Fibroblast of lung (primary cell): ENCODE results near the gene ISY1. TPM values are rescaled to one million over a fixed set of nuclear protein-coding genes. Genes with fewer than 3 reads are reported as not detected.

Experiments
- DNase-seq, 2 donors: peaks; one replicate each; pipeline versions ENCODE4 v3.0.0 to v3.0.0-alpha.2; 2010; ENCODE audit warnings: low read depth in 2 of 2
- H2AFZ ChIP-seq: 2 replicates; pipeline ENCODE4 v1.5.1; 2012; ENCODE audit warnings: low read length, control low read depth, inconsistent platforms
- H3K27ac ChIP-seq: 2 replicates; pipeline ENCODE4 v1.5.1; 2011; ENCODE audit warnings: low read length, control low read depth; ENCODE audit not compliant: insufficient read depth
- H3K27me3 ChIP-seq: 2 replicates; pipeline ENCODE4 v1.5.1; 2011; ENCODE audit warnings: mild to moderate bottlenecking, low read length; ENCODE audit not compliant: control insufficient read depth, insufficient read depth
- H3K36me3 ChIP-seq: 2 replicates; pipeline ENCODE4 v1.5.1; 2011; ENCODE audit warnings: low read length; ENCODE audit not compliant: control insufficient read depth, insufficient read depth
- H3K4me1 ChIP-seq: 2 replicates; pipeline ENCODE4 v1.5.1; 2011; ENCODE audit warnings: low read length; ENCODE audit not compliant: control insufficient read depth, insufficient read depth; ENCODE audit errors: extremely low read depth
- H3K4me2 ChIP-seq: 2 replicates; pipeline ENCODE4 v1.5.1; 2011; ENCODE audit warnings: low read length, control low read depth; ENCODE audit not compliant: insufficient read depth; ENCODE audit errors: extremely low read depth
- H3K4me3 ChIP-seq, 4 experiments: fragments of 200-600 bp in 1 of 4; sonication (generic) in 1 of 4; replicated peaks in 1 of 4; 2 replicates each; pipeline ENCODE4 v1.5.1; 2011 to 2016; ENCODE audit warnings: low read length in 4 of 4, low read depth in 3 of 4, mild to moderate bottlenecking in 3 of 4, control low read depth in 2 of 4, inconsistent platforms in 1 of 4, mixed read lengths in 1 of 4; ENCODE audit not compliant: insufficient read depth in 1 of 4; ENCODE audit errors: control extremely low read depth in 1 of 4
- H3K79me2 ChIP-seq: 2 replicates; pipeline ENCODE4 v1.5.1; 2012; ENCODE audit warnings: mild to moderate bottlenecking, low read length, inconsistent platforms; ENCODE audit not compliant: control insufficient read depth, insufficient read depth
- H3K9ac ChIP-seq: 2 replicates; pipeline ENCODE4 v1.5.1; 2011; ENCODE audit warnings: mild to moderate bottlenecking, low read length, control low read depth; ENCODE audit not compliant: insufficient read depth
- H3K9me3 ChIP-seq: 2 replicates; pipeline ENCODE4 v1.5.1; 2012; ENCODE audit warnings: low read depth, low read length; ENCODE audit not compliant: control insufficient read depth, insufficient read depth
- H4K20me1 ChIP-seq: 2 replicates; pipeline ENCODE4 v1.5.1; 2011; ENCODE audit warnings: low read length; ENCODE audit not compliant: control insufficient read depth, insufficient read depth; ENCODE audit errors: extremely low read depth
- EZH2 ChIP-seq: IDR thresholded peaks from 2 replicates; pipeline ENCODE4 v1.5.1; 2012; ENCODE audit warnings: low read length, control low read depth, mild to moderate bottlenecking; ENCODE audit errors: missing control alignments
- polyA plus RNA-seq, 2 donors: library from polyadenylated mRNA; depleted of rRNA in 1 of 2; stranded (reverse) in 1 of 2; unstranded in 1 of 2; fragments of >200 nt; gene quantifications; 2 replicates each; pipeline ENCODE4 v1.2.1, GENCODE V29; 2011 to 2012; ENCODE audit warnings: missing spikeins in 1 of 2
- total RNA-seq: library from RNA; depleted of rRNA; stranded (reverse); fragments of >200 nt; gene quantifications from 2 replicates; pipeline ENCODE4 v1.2.1, GENCODE V29; 2014
- TF ChIP-seq, protein P1 (sequence below), 2 donors: IDR thresholded peaks in 1 of 2; conservative IDR thresholded peaks in 1 of 2; 1 replicate in 1 of 2; 2 replicates in 1 of 2; pipeline ENCODE4 v1.5.1; 2011 to 2012; ENCODE audit warnings: low read length in 2 of 2, control low read depth in 1 of 2, inconsistent platforms in 1 of 2, low read depth in 1 of 2, mild to moderate bottlenecking in 1 of 2

Gene ISY1
- total and polyA plus RNA-seq, 2 donors (not counting 1 experiment from before 2014, with no cell fraction given) = 34.8 to 39.6 TPM

DNA sequence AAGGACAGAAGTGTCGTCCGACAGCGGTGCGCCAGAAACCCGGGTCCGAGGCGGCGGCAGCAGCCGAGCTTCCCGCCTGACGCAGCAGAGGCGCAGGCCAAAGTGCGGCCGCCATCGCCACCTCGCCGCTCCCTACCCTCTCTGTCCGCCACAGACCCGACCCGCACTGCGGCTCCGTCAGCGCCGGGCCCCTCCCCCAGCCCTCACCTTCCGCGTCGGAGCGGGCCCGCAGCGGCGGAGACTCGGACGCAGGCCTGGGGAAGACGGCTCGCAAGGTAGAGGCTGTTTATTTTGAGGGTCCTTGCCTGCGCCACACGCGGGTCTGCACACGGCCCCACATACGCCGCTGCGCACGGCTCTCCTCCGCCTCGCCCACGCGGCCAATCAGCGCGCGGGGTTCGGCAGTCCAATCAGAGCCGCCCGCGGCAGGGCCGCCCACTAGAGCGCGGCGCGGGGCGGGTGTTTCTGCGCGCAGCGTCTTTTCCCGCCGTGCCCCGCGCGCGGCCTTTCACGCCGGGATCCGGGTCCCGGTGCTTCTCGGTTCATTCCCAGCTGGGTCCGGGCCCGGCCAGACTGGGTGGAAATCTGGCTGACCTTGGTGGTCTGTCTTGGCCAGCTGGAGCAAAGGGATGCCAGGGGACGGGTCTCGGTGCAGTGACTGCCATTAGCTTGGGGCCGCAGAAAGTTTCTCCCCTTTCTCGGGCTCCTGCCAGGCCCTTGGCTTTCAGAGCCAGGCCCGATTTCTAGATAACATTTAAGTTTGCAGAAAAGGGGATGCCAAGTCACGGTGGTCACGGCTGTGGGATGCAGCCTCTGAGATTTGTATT, 22.9 kb upstream of the ISY1 start, which contains the start of gene CNBP:
Gene CNBP, minus strand, starts transcription at position 328 of the 827 bp plus-strand sequence. CDS start 12,139 bp downstream, outside the sequence.
- Histone ChIP-seq H3K36me3 (peaks cover 2% of the 10 kb centered on the region), H3K4me3 (peak within 1 kb of the TSS; percentile 96 to 98 (median 96)), H4K20me1 (no peaks in the 10 kb centered on the region), H3K9ac (peak within 1 kb of the TSS; percentile 99), H3K79me2 (peaks cover 59% of the 10 kb centered on the region), H3K27ac (peak within 1 kb of the TSS; percentile 98), H3K4me1 (peaks cover 10% of the 10 kb centered on the region), H3K4me2 (peak within 1 kb of the TSS; percentile 97), H2AFZ (peak within 1 kb of the TSS; percentile 61), H3K9me3 (no peaks in the 10 kb centered on the region), H3K27me3 (no peaks in the 10 kb centered on the region)
- peak; percentile 93 to 95 for DNase-seq
- no peak for TF ChIP-seq EZH2
- TF ChIP-seq, protein P1, sequence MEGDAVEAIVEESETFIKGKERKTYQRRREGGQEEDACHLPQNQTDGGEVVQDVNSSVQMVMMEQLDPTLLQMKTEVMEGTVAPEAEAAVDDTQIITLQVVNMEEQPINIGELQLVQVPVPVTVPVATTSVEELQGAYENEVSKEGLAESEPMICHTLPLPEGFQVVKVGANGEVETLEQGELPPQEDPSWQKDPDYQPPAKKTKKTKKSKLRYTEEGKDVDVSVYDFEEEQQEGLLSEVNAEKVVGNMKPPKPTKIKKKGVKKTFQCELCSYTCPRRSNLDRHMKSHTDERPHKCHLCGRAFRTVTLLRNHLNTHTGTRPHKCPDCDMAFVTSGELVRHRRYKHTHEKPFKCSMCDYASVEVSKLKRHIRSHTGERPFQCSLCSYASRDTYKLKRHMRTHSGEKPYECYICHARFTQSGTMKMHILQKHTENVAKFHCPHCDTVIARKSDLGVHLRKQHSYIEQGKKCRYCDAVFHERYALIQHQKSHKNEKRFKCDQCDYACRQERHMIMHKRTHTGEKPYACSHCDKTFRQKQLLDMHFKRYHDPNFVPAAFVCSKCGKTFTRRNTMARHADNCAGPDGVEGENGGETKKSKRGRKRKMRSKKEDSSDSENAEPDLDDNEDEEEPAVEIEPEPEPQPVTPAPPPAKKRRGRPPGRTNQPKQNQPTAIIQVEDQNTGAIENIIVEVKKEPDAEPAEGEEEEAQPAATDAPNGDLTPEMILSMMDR (conservative IDR thresholded peaks at IDR 0.05 in 1 of 2, IDR thresholded peaks at IDR 0.05 in 1 of 2; ENCODE audit: low read depth in 1 of 2, low read length in 2 of 2) = no peak

DNA sequence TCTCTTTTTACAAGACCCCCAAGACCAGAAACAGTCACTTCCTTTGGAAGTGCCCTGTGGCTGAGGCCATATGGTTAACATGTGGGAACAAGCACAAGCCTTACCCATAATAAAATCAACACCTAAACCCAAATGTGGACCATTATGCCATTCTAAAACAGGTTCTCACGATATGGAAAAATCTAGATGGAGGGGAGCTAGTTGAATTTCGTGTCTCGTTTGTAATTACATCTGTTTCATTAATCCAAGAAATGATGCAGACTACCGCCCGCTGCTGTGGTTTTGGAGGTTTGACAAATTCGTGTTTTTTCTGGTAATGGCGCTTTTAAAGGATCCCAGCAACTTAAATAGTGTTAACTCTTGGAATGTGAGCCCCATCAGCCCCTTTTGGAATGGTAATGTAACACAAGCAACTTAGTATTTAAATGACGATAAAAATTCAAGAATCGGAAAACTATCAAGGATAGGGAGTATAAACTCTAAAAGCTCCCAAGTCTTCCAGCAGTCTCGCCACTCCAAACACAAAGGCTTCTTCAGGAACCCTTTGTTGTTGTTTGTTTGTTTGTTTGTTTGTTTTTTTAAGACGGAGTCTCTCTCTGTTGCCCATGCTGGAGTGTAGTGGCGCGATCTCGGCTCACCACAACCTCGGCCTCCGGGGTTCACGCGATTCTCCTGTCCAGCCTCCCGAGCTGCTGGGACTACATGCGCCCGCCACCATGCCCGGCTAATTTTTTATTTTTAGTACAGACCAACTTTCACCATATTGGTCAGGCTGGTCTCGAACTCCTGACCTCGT, 21.7 kb upstream of the ISY1 start:
- peak overlapping the region; percentile 98 for H3K27ac ChIP-seq
- peak overlapping the region; percentile 49 to 98 (median 96) for H3K4me3 ChIP-seq
- TF ChIP-seq EZH2 = no peak
- TF ChIP-seq, protein P1 (conservative IDR thresholded peaks at IDR 0.05 in 1 of 2, IDR thresholded peaks at IDR 0.05 in 1 of 2; ENCODE audit: low read depth in 1 of 2, low read length in 2 of 2) = no peak
- H3K4me1 ChIP-seq = peaks cover 12% of the 10 kb centered on the region
- no peak overlapping the region for H2AFZ ChIP-seq
- peaks cover 70% of the 10 kb centered on the region for H3K79me2 ChIP-seq
- H3K36me3 ChIP-seq = peaks cover 3% of the 10 kb centered on the region
- peak overlapping the region; percentile 91 for H3K4me2 ChIP-seq
- H3K27me3 ChIP-seq = no peaks in the 10 kb centered on the region
- H4K20me1 ChIP-seq = peaks cover 3% of the 10 kb centered on the region
- peak overlapping the region; percentile 99 for H3K9ac ChIP-seq
- no peaks in the 10 kb centered on the region for H3K9me3 ChIP-seq
- peak in 1 of 2 donors; percentile 54 for DNase-seq

DNA sequence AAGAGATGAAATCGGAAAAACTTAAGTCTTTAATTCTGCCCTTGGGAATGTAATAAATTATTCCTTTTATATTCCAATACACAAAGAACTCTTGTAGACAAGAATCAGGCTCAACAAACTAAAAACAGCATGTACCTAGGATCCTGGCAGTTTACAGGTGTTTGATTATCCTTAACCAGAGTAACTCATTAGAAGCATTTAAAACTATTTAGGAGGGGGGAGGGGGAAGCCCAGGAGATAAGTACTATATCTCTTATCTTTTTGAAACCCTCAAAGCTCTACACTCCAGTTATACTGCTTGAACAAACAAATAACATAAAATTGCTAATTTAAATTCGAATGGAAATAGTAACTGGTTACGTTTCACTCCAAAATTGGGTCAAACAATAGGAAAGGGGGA, 21.0 kb upstream of the ISY1 start:
- Histone ChIP-seq H3K4me2 (peak overlapping the region; percentile 91), H3K27me3 (no peaks in the 10 kb centered on the region), H3K36me3 (peaks cover 3% of the 10 kb centered on the region), H3K9ac (peak overlapping the region; percentile 99), H3K4me3 (peak overlapping the region; percentile 49 to 98 (median 96)), H3K27ac (peak overlapping the region; percentile 98), H3K79me2 (peaks cover 78% of the 10 kb centered on the region), H2AFZ (no peak overlapping the region), H3K4me1 (peaks cover 12% of the 10 kb centered on the region), H4K20me1 (peaks cover 3% of the 10 kb centered on the region), H3K9me3 (no peaks in the 10 kb centered on the region)
- no peak for DNase-seq
- TF ChIP-seq, protein P1 (conservative IDR thresholded peaks at IDR 0.05 in 1 of 2, IDR thresholded peaks at IDR 0.05 in 1 of 2; ENCODE audit: low read depth in 1 of 2, low read length in 2 of 2) = no peak
- no peak for TF ChIP-seq EZH2
